HEK293 (cell line): Measurements from ENCODE around the gene ETFBKMT.

Source experiments
- CTCF ChIA-PET: fragments of 350-600 bp; formaldehyde crosslinking; extraction: SDS; loops from one replicate; lab custom pipeline; 2021; ENCODE audit warnings: antibody characterized with exemption; lab: Yijun Ruan, JAX
- POLR2A ChIA-PET: fragments of 300-600 bp; formaldehyde crosslinking; extraction: SDS; loops from one replicate; lab custom pipeline; 2020; ENCODE audit warnings: antibody characterized with exemption, inconsistent platforms; lab: Yijun Ruan, JAX
- H3K27ac ChIP-seq: fragments of 200-500 bp; sonication (Bioruptor generic); 2 replicates; pipeline ENCODE4 v1.5.1; 2014; ENCODE audit warnings: low read depth, low read length, control low read depth, inconsistent platforms; ENCODE audit errors: extremely low read depth
- H3K36me3 ChIP-seq, 2 experiments: fragments of 200-500 bp in 1 of 2; sonication (Bioruptor generic) in 1 of 2; 1 replicate in 1 of 2; 2 replicates in 1 of 2; pipeline ENCODE4 v1.5.1; 2014 to 2017; ENCODE audit warnings: inconsistent platforms in 2 of 2, low read length in 2 of 2; ENCODE audit not compliant: control insufficient read depth in 2 of 2, insufficient read depth in 1 of 2
- H3K4me1 ChIP-seq: fragments of 200-500 bp; sonication (Bioruptor generic); 2 replicates; pipeline ENCODE4 v1.5.1; 2014; ENCODE audit warnings: mild to moderate bottlenecking, low read length, inconsistent platforms; ENCODE audit not compliant: control insufficient read depth, insufficient read depth
- H3K4me3 ChIP-seq: 2 replicates; pipeline ENCODE4 v1.5.1; 2011; ENCODE audit warnings: low read depth, mild to moderate bottlenecking, control low read depth, low read length, moderate library complexity
- H3K9me3 ChIP-seq: fragments of 200-500 bp; sonication (Bioruptor generic); 2 replicates; pipeline ENCODE4 v1.5.1; 2014; ENCODE audit warnings: low read depth, low read length, inconsistent platforms; ENCODE audit not compliant: control insufficient read depth, insufficient read depth
- BCL11B ChIP-seq: fragments of 450-650 bp; formaldehyde crosslinking; IDR thresholded peaks from 2 replicates; pipeline ENCODE4 v1.5.1; 2016; ENCODE audit warnings: low read depth, missing biosample characterization, missing genetic modification characterization
- GLI2 ChIP-seq: fragments of 450-650 bp; formaldehyde crosslinking; IDR thresholded peaks from 2 replicates; pipeline ENCODE4; 2017; ENCODE audit warnings: missing biosample characterization, missing genetic modification characterization, low read depth, borderline replicate concordance
- GLIS1 ChIP-seq: fragments of 450-650 bp; formaldehyde crosslinking; IDR thresholded peaks from 2 replicates; pipeline ENCODE4 v1.5.1; 2016; ENCODE audit warnings: missing biosample characterization, missing genetic modification characterization
- KLF1 ChIP-seq: fragments of 450-650 bp; formaldehyde crosslinking; IDR thresholded peaks from 2 replicates; pipeline ENCODE4 v1.5.1; 2016; ENCODE audit warnings: missing biosample characterization, missing genetic modification characterization
- MEIS1 ChIP-seq: sonication (generic); formaldehyde crosslinking; IDR thresholded peaks from 2 replicates; pipeline ENCODE4 v1.8.1; 2022; ENCODE audit warnings: missing genetic modification reagents, mild to moderate bottlenecking, borderline replicate concordance
- WT1 ChIP-seq: fragments of 450-650 bp; formaldehyde crosslinking; IDR thresholded peaks from 2 replicates; pipeline ENCODE4 v1.5.1; 2016; ENCODE audit warnings: missing biosample characterization, missing genetic modification characterization
- YY1 ChIP-seq: fragments of 450-650 bp; formaldehyde crosslinking; IDR thresholded peaks from 2 replicates; pipeline ENCODE4 v1.5.1; 2018; ENCODE audit warnings: missing biosample characterization, missing genetic modification characterization
- ZFP41 ChIP-seq: fragments of 450-650 bp; formaldehyde crosslinking; IDR thresholded peaks from 2 replicates; pipeline ENCODE4 v1.5.1; 2016; ENCODE audit warnings: missing biosample characterization, missing genetic modification characterization, borderline replicate concordance
- ZNF121 ChIP-seq: fragments of 450-650 bp; formaldehyde crosslinking; IDR thresholded peaks from 2 replicates; pipeline ENCODE4 v1.5.1; 2016; ENCODE audit warnings: missing biosample characterization, missing genetic modification characterization
- ZNF174 ChIP-seq: fragments of 450-650 bp; formaldehyde crosslinking; IDR thresholded peaks from 2 replicates; pipeline ENCODE4 v1.5.0; 2017; ENCODE audit warnings: missing biosample characterization, mild to moderate bottlenecking, missing genetic modification characterization
- ZNF175 ChIP-seq: fragments of 450-650 bp; formaldehyde crosslinking; IDR thresholded peaks from 2 replicates; pipeline ENCODE4 v1.5.1; 2016; ENCODE audit warnings: missing biosample characterization, missing genetic modification characterization
- ZNF239 ChIP-seq: fragments of 450-650 bp; formaldehyde crosslinking; IDR thresholded peaks from 2 replicates; pipeline ENCODE4 v1.5.1; 2016; ENCODE audit warnings: missing biosample characterization, missing genetic modification characterization
- ZNF423 ChIP-seq: fragments of 450-650 bp; formaldehyde crosslinking; IDR thresholded peaks from 2 replicates; pipeline ENCODE4 v1.5.1; 2016; ENCODE audit warnings: missing biosample characterization, missing genetic modification characterization
- ZNF544 ChIP-seq: fragments of 450-650 bp; formaldehyde crosslinking; IDR thresholded peaks from 2 replicates; pipeline ENCODE4 v1.5.0; 2017; ENCODE audit warnings: missing biosample characterization, missing genetic modification characterization
- ZNF660 ChIP-seq: fragments of 450-650 bp; IDR thresholded peaks from 2 replicates; pipeline ENCODE4 v1.5.1; 2018; ENCODE audit warnings: missing biosample characterization, mild to moderate bottlenecking, missing genetic modification characterization
- ZNF677 ChIP-seq: fragments of 450-650 bp; IDR thresholded peaks from 2 replicates; pipeline ENCODE4 v1.5.0; 2018; ENCODE audit warnings: missing biosample characterization, mild to moderate bottlenecking, missing genetic modification characterization, moderate library complexity
- ZNF768 ChIP-seq: fragments of 450-650 bp; formaldehyde crosslinking; IDR thresholded peaks from 2 replicates; pipeline ENCODE4 v1.5.1; 2018; ENCODE audit warnings: missing biosample characterization, mild to moderate bottlenecking, missing genetic modification characterization
- TF ChIP-seq, protein P1 (sequence below): fragments of 450-650 bp; formaldehyde crosslinking; IDR thresholded peaks from 2 replicates; pipeline ENCODE4 v1.5.1; 2017; ENCODE audit warnings: missing biosample characterization, missing genetic modification characterization
- TF ChIP-seq, protein P2 (sequence below): fragments of 450-650 bp; formaldehyde crosslinking; IDR thresholded peaks from 2 replicates; pipeline ENCODE4 v1.5.1; 2016; ENCODE audit warnings: missing biosample characterization, missing genetic modification characterization, low read depth
- TF ChIP-seq, protein P3 (sequence below): fragments of 450-650 bp; formaldehyde crosslinking; IDR thresholded peaks from 2 replicates; pipeline ENCODE4 v1.5.1; 2016; ENCODE audit warnings: missing biosample characterization, missing genetic modification characterization
- TF ChIP-seq, protein P4 (sequence below): fragments of 450-650 bp; IDR thresholded peaks from 2 replicates; pipeline ENCODE4 v1.5.1; 2018; ENCODE audit warnings: missing biosample characterization, missing genetic modification characterization

ETFBKMT gene

DNA sequence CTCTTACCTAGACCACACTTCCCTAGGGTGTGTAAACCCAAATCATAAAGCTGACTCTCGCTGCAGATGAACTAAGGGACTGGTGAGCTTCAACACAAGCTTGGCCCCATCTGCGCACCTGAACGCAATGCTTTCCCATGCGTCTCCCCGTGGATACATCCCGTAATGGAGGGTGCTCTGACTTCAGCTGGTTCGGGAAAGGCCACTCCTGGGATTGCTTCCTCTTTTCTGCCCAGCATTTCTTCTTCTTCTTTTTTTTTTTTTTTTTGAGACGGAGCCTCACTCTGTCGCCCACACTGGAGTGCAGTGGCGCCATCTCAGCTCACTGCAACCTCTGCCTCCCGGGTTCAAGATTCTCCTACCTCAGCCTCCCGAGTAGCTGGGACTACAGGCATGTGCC lies 27.7 kb upstream of the ETFBKMT start:
- H3K9me3 ChIP-seq: no peaks in the 10 kb centered on the region
- ChIA-PET POLR2A (no interaction called here), CTCF (interaction anchor here (0.9 kb wide), 1 partner anchor 229 kb away, joined by 5 read pairs; no protein-coding TSS in a partner anchor)
- H3K27ac ChIP-seq: no peak overlapping the region
- no peak overlapping the region for H3K4me3 ChIP-seq
- TF ChIP-seq KLF1 (tag by site-specific recombination) (no peak), ZNF175 (tag by site-specific recombination) (no peak), GLI2 (tag by site-specific recombination) (no peak), WT1 (tag by site-specific recombination) (no peak), ZNF239 (tag by site-specific recombination) (no peak), ZNF660 (no peak), ZNF544 (no peak)
- TF ChIP-seq, protein P1, sequence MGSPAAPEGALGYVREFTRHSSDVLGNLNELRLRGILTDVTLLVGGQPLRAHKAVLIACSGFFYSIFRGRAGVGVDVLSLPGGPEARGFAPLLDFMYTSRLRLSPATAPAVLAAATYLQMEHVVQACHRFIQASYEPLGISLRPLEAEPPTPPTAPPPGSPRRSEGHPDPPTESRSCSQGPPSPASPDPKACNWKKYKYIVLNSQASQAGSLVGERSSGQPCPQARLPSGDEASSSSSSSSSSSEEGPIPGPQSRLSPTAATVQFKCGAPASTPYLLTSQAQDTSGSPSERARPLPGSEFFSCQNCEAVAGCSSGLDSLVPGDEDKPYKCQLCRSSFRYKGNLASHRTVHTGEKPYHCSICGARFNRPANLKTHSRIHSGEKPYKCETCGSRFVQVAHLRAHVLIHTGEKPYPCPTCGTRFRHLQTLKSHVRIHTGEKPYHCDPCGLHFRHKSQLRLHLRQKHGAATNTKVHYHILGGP (tag by site-specific recombination): no peak
- TF ChIP-seq, protein P2, sequence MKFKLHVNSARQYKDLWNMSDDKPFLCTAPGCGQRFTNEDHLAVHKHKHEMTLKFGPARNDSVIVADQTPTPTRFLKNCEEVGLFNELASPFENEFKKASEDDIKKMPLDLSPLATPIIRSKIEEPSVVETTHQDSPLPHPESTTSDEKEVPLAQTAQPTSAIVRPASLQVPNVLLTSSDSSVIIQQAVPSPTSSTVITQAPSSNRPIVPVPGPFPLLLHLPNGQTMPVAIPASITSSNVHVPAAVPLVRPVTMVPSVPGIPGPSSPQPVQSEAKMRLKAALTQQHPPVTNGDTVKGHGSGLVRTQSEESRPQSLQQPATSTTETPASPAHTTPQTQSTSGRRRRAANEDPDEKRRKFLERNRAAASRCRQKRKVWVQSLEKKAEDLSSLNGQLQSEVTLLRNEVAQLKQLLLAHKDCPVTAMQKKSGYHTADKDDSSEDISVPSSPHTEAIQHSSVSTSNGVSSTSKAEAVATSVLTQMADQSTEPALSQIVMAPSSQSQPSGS: no peak
- H3K4me1 ChIP-seq: peaks cover 4% of the 10 kb centered on the region
- H3K36me3 ChIP-seq: no peaks in the 10 kb centered on the region

DNA sequence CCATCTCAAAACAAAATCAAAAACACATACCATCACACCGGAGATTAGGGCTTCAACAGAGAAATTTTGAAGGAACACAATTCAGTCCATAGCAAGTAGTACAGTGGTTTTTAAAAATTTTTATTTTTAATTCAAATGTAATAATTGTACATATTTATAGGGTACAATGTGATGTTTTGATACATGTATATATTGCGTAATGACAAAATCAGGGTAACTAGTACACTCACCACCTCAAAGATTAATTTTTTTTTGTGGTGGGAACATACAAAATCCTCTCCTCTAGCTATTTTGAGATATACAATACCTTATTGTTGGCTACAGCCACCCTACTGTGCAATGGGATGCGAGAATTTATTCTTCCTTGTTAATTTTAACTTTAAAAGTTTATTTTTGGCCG lies 26.0 kb upstream of the ETFBKMT start:
- Histone ChIP-seq H3K9me3 (no peaks in the 10 kb centered on the region), H3K4me3 (no peak overlapping the region), H3K27ac (no peak overlapping the region), H3K36me3 (no peaks in the 10 kb centered on the region), H3K4me1 (peaks cover 4% of the 10 kb centered on the region)
- ChIA-PET CTCF (interaction anchor here (0.7 kb wide), 1 partner anchor 230 kb away, joined by 4 read pairs; no protein-coding TSS in a partner anchor), POLR2A (no interaction called here)
- no peak for TF ChIP-seq BCL11B (tag by site-specific recombination)
- no peak for TF ChIP-seq WT1 (tag by site-specific recombination)
- TF ChIP-seq, protein P3, sequence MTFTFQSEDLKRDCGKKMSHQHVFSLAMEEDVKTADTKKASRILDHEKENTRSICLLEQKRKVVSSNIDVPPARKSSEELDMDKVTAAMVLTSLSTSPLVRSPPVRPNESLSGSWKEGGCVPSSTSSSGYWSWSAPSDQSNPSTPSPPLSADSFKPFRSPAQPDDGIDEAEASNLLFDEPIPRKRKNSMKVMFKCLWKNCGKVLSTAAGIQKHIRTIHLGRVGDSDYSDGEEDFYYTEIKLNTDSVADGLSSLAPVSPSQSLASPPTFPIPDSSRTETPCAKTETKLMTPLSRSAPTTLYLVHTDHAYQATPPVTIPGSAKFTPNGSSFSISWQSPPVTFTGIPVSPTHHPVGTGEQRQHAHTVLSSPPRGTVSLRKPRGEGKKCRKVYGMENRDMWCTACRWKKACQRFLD (tag by site-specific recombination): no peak
- TF ChIP-seq ZNF677 (tag by site-specific recombination): no peak
- TF ChIP-seq ZNF768 (tag by site-specific recombination): no peak
- no peak for TF ChIP-seq MEIS1
- no peak for TF ChIP-seq ZNF174 (tag by site-specific recombination)
- no peak for TF ChIP-seq ZNF423
- no peak for TF ChIP-seq ZFP41 (tag by site-specific recombination)
- TF ChIP-seq GLIS1 (tag by site-specific recombination): no peak
- TF ChIP-seq, protein P4, sequence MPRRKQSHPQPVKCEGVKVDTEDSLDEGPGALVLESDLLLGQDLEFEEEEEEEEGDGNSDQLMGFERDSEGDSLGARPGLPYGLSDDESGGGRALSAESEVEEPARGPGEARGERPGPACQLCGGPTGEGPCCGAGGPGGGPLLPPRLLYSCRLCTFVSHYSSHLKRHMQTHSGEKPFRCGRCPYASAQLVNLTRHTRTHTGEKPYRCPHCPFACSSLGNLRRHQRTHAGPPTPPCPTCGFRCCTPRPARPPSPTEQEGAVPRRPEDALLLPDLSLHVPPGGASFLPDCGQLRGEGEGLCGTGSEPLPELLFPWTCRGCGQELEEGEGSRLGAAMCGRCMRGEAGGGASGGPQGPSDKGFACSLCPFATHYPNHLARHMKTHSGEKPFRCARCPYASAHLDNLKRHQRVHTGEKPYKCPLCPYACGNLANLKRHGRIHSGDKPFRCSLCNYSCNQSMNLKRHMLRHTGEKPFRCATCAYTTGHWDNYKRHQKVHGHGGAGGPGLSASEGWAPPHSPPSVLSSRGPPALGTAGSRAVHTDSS (tag by site-specific recombination): no peak
- no peak for TF ChIP-seq YY1 (tag by site-specific recombination)
- no peak for TF ChIP-seq ZNF121 (tag by site-specific recombination)
